Dermis microvascular lymphatic vessel endothelial cell (primary cell): ENCODE results near the gene APOBEC3C. TPM values are rescaled to one million over a fixed set of nuclear protein-coding genes. Genes with fewer than 3 reads are reported as not detected.
"Not testable (repeated sequence)": the region's sequence is repeated elsewhere in the genome, so short reads cannot be mapped to it uniquely, and the experiment has no call there.

Source experiments
- DNase-seq, 2 donors: peaks; one replicate each; pipeline versions ENCODE4 v3.0.0 to v3.0.0-alpha.2; 2010; ENCODE audit warnings: low read depth in 2 of 2
- total RNA-seq: library from RNA; depleted of rRNA; stranded (reverse); fragments of >200 nt; gene quantifications from 2 replicates; pipeline ENCODE4 v1.2.1, GENCODE V29; 2014

APOBEC3C gene
- total RNA-seq, 1 donor from 2014 or later: 0.64 TPM

GRCh38 chr22:39020021-39020651 is 6.1 kb downstream of the APOBEC3C start:
- not testable (repeated sequence) for DNase-seq

GRCh38 chr22:39021552-39022250 is 7.6 kb downstream of the APOBEC3C start:
- DNase-seq: no peak

- DNase-seq: no peak
These were observed 10.7 kb downstream of the APOBEC3C start for GRCh38 chr22:39024519-39025308.

- DNase-seq: no peak
These were observed 12.6 kb downstream of the APOBEC3C start for GRCh38 chr22:39026509-39027150.

- DNase-seq: no peak
These were observed 13.7 kb downstream of the APOBEC3C start for GRCh38 chr22:39027717-39028116.

- DNase-seq: no peak
These were observed 14.2 kb downstream of the APOBEC3C start for GRCh38 chr22:39028281-39028680.

- DNase-seq: no peak
These were observed 15.2 kb downstream of the APOBEC3C start for GRCh38 chr22:39029227-39029626.

- no peak for DNase-seq
These were observed 16.6 kb downstream of the APOBEC3C start for GRCh38 chr22:39030705-39031104.

GRCh38 chr22:39031434-39032295 is 17.6 kb downstream of the APOBEC3C start:
- DNase-seq: not testable (repeated sequence)

GRCh38 chr22:39037071-39037470 is 23.0 kb downstream of the APOBEC3C start:
- DNase-seq: not testable (repeated sequence)

- no peak for DNase-seq
These were observed 25.5 kb downstream of the APOBEC3C start for GRCh38 chr22:39039306-39040126.

- DNase-seq: not testable (repeated sequence)
These were observed 26.1 kb downstream of the APOBEC3C start for GRCh38 chr22:39040155-39040537.

GRCh38 chr22:39040538-39041296 is 26.7 kb downstream of the APOBEC3C start, which contains the start of gene APOBEC3F:
Gene APOBEC3F, plus strand, starts transcription at chr22:39040864. Its CDS starts 97 bp downstream, at chr22:39040961.
- DNase-seq: peak in 1 of 2 donors; percentile 28

GRCh38 chr22:39041908-39042307 is 27.9 kb downstream of the APOBEC3C start:
- no peak for DNase-seq

GRCh38 chr22:39043063-39043462 is 29.0 kb downstream of the APOBEC3C start:
- DNase-seq: not testable (repeated sequence)

- not testable (repeated sequence) for DNase-seq
These were observed 31.1 kb downstream of the APOBEC3C start for GRCh38 chr22:39045136-39045535.

GRCh38 chr22:39049486-39049885 is 35.4 kb downstream of the APOBEC3C start:
- DNase-seq: not testable (repeated sequence)

- DNase-seq: not testable (repeated sequence)
These were observed 37.9 kb downstream of the APOBEC3C start for GRCh38 chr22:39051844-39052495.
